K562 (cell line): ENCODE measurements around the gene REEP3. TPM values are rescaled to one million over a fixed set of nuclear protein-coding genes. Genes with fewer than 3 reads are reported as not detected.
A peak's percentile ranks its signal among the peaks of the same experiment; 100 is the strongest.

ENCODE experiments used
- ARID2 ChIP-seq: fragments of 450-650 bp; IDR thresholded peaks from 2 replicates; pipeline ENCODE4 v1.6.1; 2017; ENCODE audit warnings: antibody characterized with exemption, mild to moderate bottlenecking
- CREB3L1 ChIP-seq: fragments of 450-650 bp; IDR thresholded peaks from 2 replicates; pipeline ENCODE4 v1.6.1; 2014; ENCODE audit warnings: low read depth, mild to moderate bottlenecking, moderate library complexity, borderline replicate concordance
- EHMT2 ChIP-seq: fragments of 450-650 bp; IDR thresholded peaks from 2 replicates; pipeline ENCODE4 v1.6.1; 2018; ENCODE audit warnings: antibody characterized with exemption
- HCFC1 ChIP-seq: IDR thresholded peaks from 2 replicates; pipeline ENCODE4 v1.6.1; 2012; ENCODE audit warnings: low read depth, low read length, improper control_type of control experiment
- HDAC8 ChIP-seq: fragments of 450-650 bp; IDR thresholded peaks from 2 replicates; pipeline ENCODE4 v1.6.1; 2016; ENCODE audit warnings: mild to moderate bottlenecking, missing genetic modification characterization, moderate library complexity, missing compliant biosample characterization
- HINFP ChIP-seq: fragments of 450-650 bp; conservative IDR thresholded peaks from 2 replicates; pipeline ENCODE4 v1.6.1; 2016; ENCODE audit warnings: missing genetic modification characterization, low read depth, mild to moderate bottlenecking, control low read depth, missing compliant biosample characterization
- NFIX ChIP-seq: fragments of 250-450 bp; sonication (Bioruptor Pico); IDR thresholded peaks from 2 replicates; pipeline ENCODE4 v1.4.0; 2020; ENCODE audit warnings: low read depth, mild to moderate bottlenecking, moderate library complexity
- NFYB ChIP-seq: IDR thresholded peaks from 2 replicates; pipeline ENCODE4 v1.6.1; 2011; ENCODE audit warnings: mild to moderate bottlenecking, moderate library complexity; ENCODE audit not compliant: insufficient read length; ENCODE audit errors: extremely low read depth
- PHB ChIP-seq: fragments of 250-450 bp; sonication (Bioruptor Pico); IDR thresholded peaks from 2 replicates; pipeline ENCODE4 v1.5.0; 2021
- RAD21 ChIP-seq, 2 experiments: fragments of 250-450 bp in 1 of 2; fragments of 450-650 bp in 1 of 2; sonication (Bioruptor Pico) in 1 of 2; formaldehyde crosslinking in 1 of 2; IDR thresholded peaks in 1 of 2; conservative IDR thresholded peaks in 1 of 2; 2 replicates each; pipeline versions ENCODE4 v1.4.0 to v1.8.0; 2020 to 2022; ENCODE audit warnings: mild to moderate bottlenecking in 2 of 2, moderate library complexity in 1 of 2
- SMAD2 ChIP-seq: fragments of 150-350 bp; IDR thresholded peaks from 2 replicates; pipeline ENCODE4 v1.6.1; 2014; ENCODE audit warnings: low read depth, mild to moderate bottlenecking, low read length
- SNIP1 ChIP-seq: fragments of 450-650 bp; IDR thresholded peaks from 2 replicates; pipeline ENCODE4 v1.7.1; 2017; ENCODE audit warnings: low read depth, mild to moderate bottlenecking
- SRF ChIP-seq, 2 experiments: fragments of 250-450, 450-650 bp in 1 of 2; sonication (Bioruptor Pico) in 1 of 2; sonication (generic) in 1 of 2; formaldehyde crosslinking; IDR thresholded peaks; 2 replicates each; pipeline versions ENCODE4 v1.5.0 to v1.5.1; 2020 to 2022; ENCODE audit warnings: mild to moderate bottlenecking in 1 of 2, missing genetic modification reagents in 1 of 2
- TARDBP ChIP-seq: fragments of 450-650 bp; IDR thresholded peaks from 2 replicates; pipeline ENCODE4 v1.6.1; 2016
- ZBED1 ChIP-seq: IDR thresholded peaks from 2 replicates; pipeline ENCODE4 v1.6.1; 2014
- ZBTB9 ChIP-seq: fragments of 450-650 bp; formaldehyde crosslinking; IDR thresholded peaks from 2 replicates; pipeline ENCODE4 v1.4.0; 2020; ENCODE audit warnings: mild to moderate bottlenecking, moderate library complexity
- ZFP30 ChIP-seq: fragments of 250-450 bp; sonication (Bioruptor Pico); IDR thresholded peaks from 2 replicates; pipeline ENCODE4 v1.8.0; 2022; ENCODE audit warnings: moderate library complexity, mild to moderate bottlenecking, inconsistent platforms, borderline replicate concordance
- ZNF239 ChIP-seq: fragments of 250-450 bp; sonication (Bioruptor Pico); IDR thresholded peaks from 2 replicates; pipeline ENCODE4 v1.4.0; 2020; ENCODE audit warnings: mild to moderate bottlenecking
- ZNF280B ChIP-seq: fragments of 250-450 bp; sonication (Bioruptor Pico); IDR thresholded peaks from 2 replicates; pipeline ENCODE4 v1.5.1; 2021; ENCODE audit warnings: mild to moderate bottlenecking
- ZNF444 ChIP-seq: fragments of 250-450 bp; sonication (Bioruptor Pico); IDR thresholded peaks from 2 replicates; pipeline ENCODE4 v1.4.0; 2020; ENCODE audit warnings: mild to moderate bottlenecking, moderate library complexity
- ZNF511 ChIP-seq: sonication (generic); formaldehyde crosslinking; IDR thresholded peaks from 2 replicates; pipeline ENCODE4 v1.8.0; 2022; ENCODE audit warnings: mild to moderate bottlenecking, missing genetic modification reagents
- ZNF551 ChIP-seq: fragments of 250-450 bp; sonication (Bioruptor Pico); IDR thresholded peaks from 2 replicates; pipeline ENCODE4 v1.5.0; 2021; ENCODE audit warnings: mild to moderate bottlenecking, moderate library complexity
- ZNF766 ChIP-seq: fragments of 200-800 bp; sonication (Bioruptor generic); conservative IDR thresholded peaks from 2 replicates; pipeline ENCODE4 v1.6.1; 2016; ENCODE audit warnings: missing genetic modification characterization, missing compliant biosample characterization
- polyA plus RNA-seq, 8 experiments: library from polyadenylated mRNA; depleted of rRNA in 4 of 8; stranded (reverse) in 5 of 8; unstranded in 3 of 8; fragments of >200 nt; fragmentation: Nextera tagmentation in 2 of 8; fragmentation: Illumina TruSeq in 1 of 8; extraction: Ambion mirVana in 2 of 8; extraction: Trizol in 1 of 8; gene quantifications; 2 replicates each; pipeline versions ENCODE4 v1.2.1 to v1.2.3, GENCODE V29; 2011 to 2014; ENCODE audit warnings: inconsistent platforms in 1 of 8, missing spikeins in 1 of 8
- total RNA-seq, 7 experiments: library from RNA; depleted of rRNA in 6 of 7; stranded (reverse); fragments of >200 nt in 6 of 7; fragmentation: Illumina TruSeq in 2 of 7; extraction: Trizol in 2 of 7; gene quantifications; 2 replicates each; pipeline versions ENCODE4 v1.2.1 to v1.2.3, GENCODE V29; 2011 to 2021; ENCODE audit warnings: low replicate concordance in 1 of 7

The REEP3 gene
- total and polyA plus RNA-seq, 9 of the 15 experiments (the other 6 are each of a cell fraction or from before 2014, with no cell fraction given): 3.4 to 13.4 (median 9.2) TPM

- TF ChIP-seq CREB3L1 (peak; percentile 65; the same call in 1 of the 2 replicates), ARID2 (peak; percentile 52; the same call in 1 of the 2 replicates), ZNF551 (CRISPR knock-in tag) (no peak), ZBED1 (no peak), SRF (CRISPR knock-in tag; IDR thresholded peaks at IDR 0.05) (no peak; a peak in 1 of 4 replicates), NFYB (no peak), ZFP30 (CRISPR knock-in tag) (no peak), HCFC1 (peak; percentile 23; the same call in 1 of the 2 replicates), ZBTB9 (CRISPR knock-in tag) (no peak), EHMT2 (peak; percentile 59; the same call in 1 of the 2 replicates), ZNF280B (CRISPR knock-in tag) (no peak), TARDBP (0 out of 2 replicates have a peak, but pooled peaks have one; percentile 50), NFIX (CRISPR knock-in tag) (no peak), HDAC8 (no peak), HINFP (no peak), SMAD2 (no peak), ZNF444 (no peak), PHB (CRISPR knock-in tag) (no peak), ZNF239 (CRISPR knock-in tag) (no peak), ZNF766 (CRISPR knock-in tag) (no peak), SNIP1 (no peak), ZNF511 (CRISPR knock-in tag) (no peak), RAD21 (CRISPR knock-in tag; conservative IDR thresholded peaks at IDR 0.05 in 1 of 2, IDR thresholded peaks at IDR 0.05 in 1 of 2) (peak; percentile 88 to 91)
These were observed 108.3 kb downstream of the REEP3 start (continued) for GRCh38 chr10:63629363-63630084.
